LNCaP clone FGC (cell line): ENCODE results near the gene SP8.

Experiments
- DNase-seq: peaks from one replicate; pipeline ENCODE4 v3.0.0-alpha.2; 2011; ENCODE audit warnings: low read depth
- H3K4me3 ChIP-seq: 2 replicates; pipeline ENCODE4 v1.5.1; 2011; ENCODE audit warnings: mild to moderate bottlenecking, low read depth, low read length, control low read depth
- CTCF ChIP-seq: IDR thresholded peaks from 2 replicates; pipeline ENCODE4 v1.5.1; 2012; ENCODE audit warnings: mild to moderate bottlenecking; ENCODE audit not compliant: control insufficient read depth, insufficient read depth; ENCODE audit errors: extremely low read depth

Gene SP8

GRCh38 chr7:20798694-20799121, 12.0 kb upstream of the SP8 start:
- TF ChIP-seq CTCF = no peak
- peak overlapping the region; percentile 53 for H3K4me3 ChIP-seq
- no peak for DNase-seq

GRCh38 chr7:20798081-20798693, 11.5 kb upstream of the SP8 start:
- peak overlapping the region; percentile 58 for H3K4me3 ChIP-seq
- peak; percentile 33 for DNase-seq
- peak; percentile 30; the same call in 1 of the 2 replicates for TF ChIP-seq CTCF

GRCh38 chr7:20797462-20798080, 10.9 kb upstream of the SP8 start:
- DNase-seq = peak; percentile 27
- no peak for TF ChIP-seq CTCF
- H3K4me3 ChIP-seq = peak overlapping the region; percentile 58

- peak; percentile 28 for DNase-seq
- peak overlapping the region; percentile 58 for H3K4me3 ChIP-seq
- TF ChIP-seq CTCF = no peak
Measured at GRCh38 chr7:20797042-20797461, 10.4 kb upstream of the SP8 start.

GRCh38 chr7:20796500-20796899, 9.8 kb upstream of the SP8 start:
- TF ChIP-seq CTCF = no peak
- H3K4me3 ChIP-seq = no peak overlapping the region
- DNase-seq = no peak

GRCh38 chr7:20795881-20796280, 9.2 kb upstream of the SP8 start:
- DNase-seq = no peak
- TF ChIP-seq CTCF = no peak
- H3K4me3 ChIP-seq = no peak overlapping the region

- no peak for TF ChIP-seq CTCF
- no peak for DNase-seq
- H3K4me3 ChIP-seq = no peak overlapping the region
Measured at GRCh38 chr7:20795361-20795760, 8.7 kb upstream of the SP8 start.
